Panc1 (cell line): ENCODE measurements around the gene ENTPD3. TPM values are rescaled to one million over a fixed set of nuclear protein-coding genes. Genes with fewer than 3 reads are reported as not detected.

ENCODE experiments used
- ATAC-seq: fragments of 200-7000 bp; cut with Tn5 transposase; 2 replicates; pipeline ENCODE4 v1.9.1; 2020; ENCODE audit warnings: mild to moderate bottlenecking, moderate library complexity
- BruUV-seq: library from RNA; stranded (reverse); fragments of 400-500 nt; replicated peaks from 2 replicates; lab custom pipeline; 2021; lab: Mats Ljungman, UMichigan
- CTCF ChIA-PET: fragments of 300-600 bp; sonication (Branson Sonifier 250); formaldehyde crosslinking; loops from one replicate; lab custom pipeline; 2022; ENCODE audit warnings: antibody characterized with exemption; lab: Charles Lee
- POLR2A ChIA-PET: fragments of 300-600 bp; sonication (Branson Sonifier 250); formaldehyde crosslinking; loops from one replicate; lab custom pipeline; 2022; ENCODE audit warnings: antibody characterized with exemption; lab: Charles Lee
- DNase-seq: peaks from one replicate; pipeline ENCODE4 v3.0.0-alpha.2; 2010; ENCODE audit warnings: low read depth, low spot score
- H3K27ac ChIP-seq: 2 replicates; pipeline ENCODE4 v1.5.1; 2011; ENCODE audit warnings: mild to moderate bottlenecking, low read length, inconsistent platforms
- H3K27me3 ChIP-seq: fragments of 200-500 bp; sonication (Bioruptor generic); 2 replicates; pipeline ENCODE4 v1.6.0; 2014; ENCODE audit warnings: low read length, inconsistent platforms; ENCODE audit not compliant: control insufficient read depth, insufficient read depth
- H3K36me3 ChIP-seq: fragments of 200-500 bp; sonication (Bioruptor generic); 2 replicates; pipeline ENCODE4 v1.5.1; 2014; ENCODE audit warnings: inconsistent platforms, mild to moderate bottlenecking, low read length, moderate library complexity; ENCODE audit not compliant: control insufficient read depth, insufficient read depth
- H3K4me1 ChIP-seq: 2 replicates; pipeline ENCODE4 v1.5.1; 2011; ENCODE audit warnings: inconsistent platforms, mild to moderate bottlenecking, low read length, moderate library complexity; ENCODE audit not compliant: control insufficient read depth, insufficient read depth
- H3K4me3 ChIP-seq, 2 experiments: 2 replicates each; pipeline ENCODE4 v1.5.1; 2011 to 2012; ENCODE audit warnings: low read depth in 2 of 2, low read length in 2 of 2, mild to moderate bottlenecking in 2 of 2, inconsistent platforms in 1 of 2, moderate library complexity in 1 of 2
- H3K9me3 ChIP-seq: fragments of 200-500 bp; sonication (Bioruptor generic); 2 replicates; pipeline ENCODE4 v1.5.1; 2014; ENCODE audit warnings: low read depth, mild to moderate bottlenecking, inconsistent platforms, low read length, moderate library complexity; ENCODE audit not compliant: control insufficient read depth, insufficient read depth
- POLR2AphosphoS5 ChIP-seq: IDR thresholded peaks from 2 replicates; pipeline ENCODE4 v1.6.1; 2012; ENCODE audit warnings: mild to moderate bottlenecking, low read depth, low read length, moderate library complexity
- SIN3A ChIP-seq: IDR thresholded peaks from 2 replicates; pipeline ENCODE4 v1.6.1; 2012; ENCODE audit warnings: low read depth, mild to moderate bottlenecking, low read length, moderate library complexity, borderline replicate concordance; ENCODE audit not compliant: insufficient read depth
- TCF7L2 ChIP-seq: IDR thresholded peaks from 2 replicates; pipeline ENCODE4 v1.6.1; 2011; ENCODE audit warnings: mild to moderate bottlenecking, low read depth, low read length, inconsistent platforms
- in situ Hi-C: cut with HindIII; loops from 2 replicates; pipeline ENCODE4 v1.10.0; 2016; ENCODE audit warnings: low sequenced_read_pairs, low pct_unique_long_range_greater_than_20kb
- intact Hi-C: fragments of 100-400 bp; cut with micrococcal nuclease; formaldehyde crosslinking; loops from one replicate; pipeline ENCODE4 v1.10.0; 2022; ENCODE audit not compliant: unreplicated experiment
- total RNA-seq: library from RNA; stranded (reverse); gene quantifications from one replicate; pipeline ENCODE4 v1.2.1, GENCODE V29; 2021; ENCODE audit not compliant: unreplicated experiment
- TF ChIP-seq, protein P1 (sequence below): fragments of 450-650 bp; IDR thresholded peaks from 2 replicates; pipeline ENCODE4 v1.5.1; 2017; ENCODE audit warnings: mild to moderate bottlenecking
- TF ChIP-seq, protein P2 (sequence below), 2 experiments: IDR thresholded peaks; 2 replicates each; pipeline ENCODE4 v1.6.1; 2011 to 2012; ENCODE audit warnings: low read depth in 2 of 2, control low read depth in 1 of 2, low read length in 1 of 2, mild to moderate bottlenecking in 1 of 2, moderate library complexity in 1 of 2; ENCODE audit not compliant: insufficient read depth in 1 of 2

The ENTPD3 gene
- total RNA-seq, 1 experiment from 2014 or later = not detected

DNA sequence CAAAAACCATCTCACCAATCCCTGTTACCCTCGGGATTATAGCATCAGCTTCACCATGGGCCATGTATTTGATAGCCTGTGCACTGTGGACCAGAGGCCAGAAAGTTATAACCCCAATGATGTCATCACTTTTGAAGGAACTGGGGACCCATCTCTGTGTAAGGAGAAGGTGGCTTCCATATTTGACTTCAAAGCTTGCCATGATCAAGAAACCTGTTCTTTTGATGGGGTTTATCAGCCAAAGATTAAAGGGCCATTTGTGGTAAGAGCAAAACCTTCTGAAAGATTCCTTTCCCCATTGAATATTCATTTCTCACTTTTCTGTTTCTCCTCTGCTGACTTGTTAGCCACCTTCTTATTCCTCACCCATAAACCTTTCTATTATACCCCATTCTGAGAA is 35.9 kb downstream of the ENTPD3 start:
- no peaks in the 10 kb centered on the region for H3K4me1 ChIP-seq
- no peaks in the 10 kb centered on the region for H3K9me3 ChIP-seq
- in situ Hi-C loops = no loop called here
- no peaks in the 10 kb centered on the region for H3K36me3 ChIP-seq
- ChIA-PET CTCF (no interaction called here), POLR2A (no interaction called here)
- BruUV-seq = no TSS peak
- intact Hi-C loops = no loop called here
- H3K27ac ChIP-seq = no peak overlapping the region
- no peak for TF ChIP-seq SIN3A
- TF ChIP-seq, protein P1, sequence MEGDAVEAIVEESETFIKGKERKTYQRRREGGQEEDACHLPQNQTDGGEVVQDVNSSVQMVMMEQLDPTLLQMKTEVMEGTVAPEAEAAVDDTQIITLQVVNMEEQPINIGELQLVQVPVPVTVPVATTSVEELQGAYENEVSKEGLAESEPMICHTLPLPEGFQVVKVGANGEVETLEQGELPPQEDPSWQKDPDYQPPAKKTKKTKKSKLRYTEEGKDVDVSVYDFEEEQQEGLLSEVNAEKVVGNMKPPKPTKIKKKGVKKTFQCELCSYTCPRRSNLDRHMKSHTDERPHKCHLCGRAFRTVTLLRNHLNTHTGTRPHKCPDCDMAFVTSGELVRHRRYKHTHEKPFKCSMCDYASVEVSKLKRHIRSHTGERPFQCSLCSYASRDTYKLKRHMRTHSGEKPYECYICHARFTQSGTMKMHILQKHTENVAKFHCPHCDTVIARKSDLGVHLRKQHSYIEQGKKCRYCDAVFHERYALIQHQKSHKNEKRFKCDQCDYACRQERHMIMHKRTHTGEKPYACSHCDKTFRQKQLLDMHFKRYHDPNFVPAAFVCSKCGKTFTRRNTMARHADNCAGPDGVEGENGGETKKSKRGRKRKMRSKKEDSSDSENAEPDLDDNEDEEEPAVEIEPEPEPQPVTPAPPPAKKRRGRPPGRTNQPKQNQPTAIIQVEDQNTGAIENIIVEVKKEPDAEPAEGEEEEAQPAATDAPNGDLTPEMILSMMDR = no peak
- no peak for TF ChIP-seq TCF7L2
- TF ChIP-seq, protein P2, sequence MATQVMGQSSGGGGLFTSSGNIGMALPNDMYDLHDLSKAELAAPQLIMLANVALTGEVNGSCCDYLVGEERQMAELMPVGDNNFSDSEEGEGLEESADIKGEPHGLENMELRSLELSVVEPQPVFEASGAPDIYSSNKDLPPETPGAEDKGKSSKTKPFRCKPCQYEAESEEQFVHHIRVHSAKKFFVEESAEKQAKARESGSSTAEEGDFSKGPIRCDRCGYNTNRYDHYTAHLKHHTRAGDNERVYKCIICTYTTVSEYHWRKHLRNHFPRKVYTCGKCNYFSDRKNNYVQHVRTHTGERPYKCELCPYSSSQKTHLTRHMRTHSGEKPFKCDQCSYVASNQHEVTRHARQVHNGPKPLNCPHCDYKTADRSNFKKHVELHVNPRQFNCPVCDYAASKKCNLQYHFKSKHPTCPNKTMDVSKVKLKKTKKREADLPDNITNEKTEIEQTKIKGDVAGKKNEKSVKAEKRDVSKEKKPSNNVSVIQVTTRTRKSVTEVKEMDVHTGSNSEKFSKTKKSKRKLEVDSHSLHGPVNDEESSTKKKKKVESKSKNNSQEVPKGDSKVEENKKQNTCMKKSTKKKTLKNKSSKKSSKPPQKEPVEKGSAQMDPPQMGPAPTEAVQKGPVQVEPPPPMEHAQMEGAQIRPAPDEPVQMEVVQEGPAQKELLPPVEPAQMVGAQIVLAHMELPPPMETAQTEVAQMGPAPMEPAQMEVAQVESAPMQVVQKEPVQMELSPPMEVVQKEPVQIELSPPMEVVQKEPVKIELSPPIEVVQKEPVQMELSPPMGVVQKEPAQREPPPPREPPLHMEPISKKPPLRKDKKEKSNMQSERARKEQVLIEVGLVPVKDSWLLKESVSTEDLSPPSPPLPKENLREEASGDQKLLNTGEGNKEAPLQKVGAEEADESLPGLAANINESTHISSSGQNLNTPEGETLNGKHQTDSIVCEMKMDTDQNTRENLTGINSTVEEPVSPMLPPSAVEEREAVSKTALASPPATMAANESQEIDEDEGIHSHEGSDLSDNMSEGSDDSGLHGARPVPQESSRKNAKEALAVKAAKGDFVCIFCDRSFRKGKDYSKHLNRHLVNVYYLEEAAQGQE (IDR thresholded peaks at IDR 0.05; ENCODE audit: insufficient read depth in 1 of 2, low read depth in 2 of 2, low read length in 1 of 2) = no peak
- TF ChIP-seq POLR2AphosphoS5 = no peak
- ATAC-seq (no peak), DNase-seq (no peak)
- no peaks in the 10 kb centered on the region for H3K27me3 ChIP-seq
- no peak overlapping the region for H3K4me3 ChIP-seq

DNA sequence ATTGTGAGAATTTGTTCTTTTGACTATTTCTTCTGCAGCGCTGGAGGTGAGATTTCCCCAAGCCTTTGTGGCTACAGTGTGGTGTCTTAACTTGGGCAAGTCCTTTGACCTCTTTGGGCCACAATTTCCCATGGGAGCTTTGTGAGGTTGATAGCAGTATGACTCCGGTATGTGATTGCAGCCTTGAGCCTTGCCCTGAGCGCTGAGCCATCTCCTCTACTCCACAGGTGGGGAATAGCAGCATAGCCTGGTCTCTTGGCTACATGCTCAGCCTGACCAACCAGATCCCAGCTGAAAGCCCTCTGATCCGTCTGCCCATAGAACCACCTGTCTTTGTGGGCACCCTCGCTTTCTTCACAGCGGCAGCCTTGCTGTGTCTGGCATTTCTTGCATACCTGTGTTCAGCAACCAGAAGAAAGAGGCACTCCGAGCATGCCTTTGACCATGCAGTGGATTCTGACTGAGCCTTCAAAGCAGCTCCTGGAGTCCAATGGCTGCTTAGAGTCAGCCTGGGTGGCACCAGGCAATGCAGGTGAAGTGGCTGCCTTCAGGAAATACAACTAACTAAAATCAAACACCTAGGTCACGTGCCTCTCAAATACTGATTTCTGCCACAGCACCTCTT is 40.2 kb downstream of the ENTPD3 start:
- CTCF ChIA-PET = no interaction called here
- H3K27ac ChIP-seq = no peak overlapping the region
- no peak for ATAC-seq
- DNase-seq = no peak
- BruUV-seq = no TSS peak
- no peaks in the 10 kb centered on the region for H3K9me3 ChIP-seq
- intact Hi-C loops = no loop called here
- H3K27me3 ChIP-seq = no peaks in the 10 kb centered on the region
- in situ Hi-C loops = no loop called here
- H3K36me3 ChIP-seq = no peaks in the 10 kb centered on the region
- TF ChIP-seq TCF7L2 (no peak), SIN3A (no peak)
- TF ChIP-seq, protein P1 = no peak
- TF ChIP-seq, protein P2 (IDR thresholded peaks at IDR 0.05; ENCODE audit: insufficient read depth in 1 of 2, low read depth in 2 of 2, low read length in 1 of 2) = no peak
- no peaks in the 10 kb centered on the region for H3K4me1 ChIP-seq
- POLR2A ChIA-PET = no interaction called here
- no peak overlapping the region for H3K4me3 ChIP-seq
